ELR (cell line): ENCODE data around the gene HOXA3.

Experiments used
- DNase-seq: peaks from one replicate; pipeline ENCODE4 v3.0.0-alpha.2; 2015; ENCODE audit warnings: low read depth

Gene HOXA3

GRCh38 chr7:27091105-27091504, 61.3 kb downstream of the HOXA3 start:
- no peak for DNase-seq

DNA sequence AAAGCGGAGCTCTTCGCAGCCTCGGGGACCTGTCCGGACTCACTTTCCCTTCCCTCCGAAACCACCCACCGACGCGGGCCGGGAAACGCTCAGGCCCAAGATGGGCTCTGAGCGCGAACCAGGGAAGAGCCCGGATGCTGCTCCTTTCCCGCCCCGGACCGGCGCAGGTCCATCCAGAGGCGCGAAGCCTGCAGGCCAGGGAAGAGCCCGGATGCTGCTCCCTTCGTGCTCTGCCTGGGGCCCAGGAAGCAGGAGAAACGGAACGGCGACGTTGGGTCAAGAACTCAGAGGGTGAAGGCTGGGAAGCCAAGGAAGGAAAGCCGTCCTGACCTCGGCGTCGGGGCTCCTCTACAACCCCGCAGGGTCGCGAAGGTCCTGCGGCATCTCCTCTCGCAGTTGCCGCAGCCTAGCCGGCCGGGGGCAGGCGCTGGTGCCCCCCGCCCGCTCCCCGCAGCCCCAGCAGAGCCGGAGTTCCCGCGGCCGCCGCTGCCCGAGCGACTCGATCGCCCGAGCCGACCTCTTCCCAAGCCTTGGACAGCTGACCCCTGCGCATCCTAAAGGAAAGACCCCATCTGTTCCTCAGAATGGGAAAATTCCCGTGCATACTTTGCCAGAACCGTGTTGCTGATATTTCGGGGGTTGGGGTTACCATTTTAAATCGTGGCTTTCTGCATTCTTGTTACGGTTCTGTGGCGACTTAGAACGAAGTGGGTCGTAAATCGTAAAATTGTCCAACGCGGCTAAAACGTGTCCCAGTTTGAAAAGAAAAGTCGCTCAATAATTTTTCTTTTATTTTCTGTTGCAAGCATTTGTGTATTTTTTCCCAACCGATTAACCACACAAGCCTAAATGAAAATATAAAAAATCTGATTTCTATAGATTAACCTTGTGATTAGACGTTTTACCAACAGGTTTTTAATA, 64.1 kb downstream of the HOXA3 start:
- no peak for DNase-seq

GRCh38 chr7:27083646-27084045, 68.7 kb downstream of the HOXA3 start:
- DNase-seq = no peak

DNA sequence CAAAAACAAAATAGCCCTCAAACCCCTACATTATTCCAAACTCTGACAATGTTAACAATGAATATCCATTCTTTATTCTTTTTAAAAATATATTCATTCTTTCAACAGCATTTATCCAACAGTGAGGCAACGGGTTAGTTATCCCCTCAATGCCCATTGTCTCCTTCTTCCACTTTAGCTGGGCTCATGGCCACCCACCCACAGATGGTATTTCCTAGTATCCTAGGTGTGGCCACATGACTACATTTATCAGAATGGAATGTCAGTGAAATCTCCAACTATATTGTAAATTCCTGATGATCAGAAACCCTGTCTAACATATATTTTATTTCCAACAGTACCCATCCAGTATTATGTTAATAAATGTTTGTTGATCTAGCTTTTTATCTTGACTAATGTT, 70.2 kb downstream of the HOXA3 start:
- peak; percentile 62 for DNase-seq

- peak; percentile 66 for DNase-seq
Measured at GRCh38 chr7:27080844-27081436, 71.4 kb downstream of the HOXA3 start.

DNA sequence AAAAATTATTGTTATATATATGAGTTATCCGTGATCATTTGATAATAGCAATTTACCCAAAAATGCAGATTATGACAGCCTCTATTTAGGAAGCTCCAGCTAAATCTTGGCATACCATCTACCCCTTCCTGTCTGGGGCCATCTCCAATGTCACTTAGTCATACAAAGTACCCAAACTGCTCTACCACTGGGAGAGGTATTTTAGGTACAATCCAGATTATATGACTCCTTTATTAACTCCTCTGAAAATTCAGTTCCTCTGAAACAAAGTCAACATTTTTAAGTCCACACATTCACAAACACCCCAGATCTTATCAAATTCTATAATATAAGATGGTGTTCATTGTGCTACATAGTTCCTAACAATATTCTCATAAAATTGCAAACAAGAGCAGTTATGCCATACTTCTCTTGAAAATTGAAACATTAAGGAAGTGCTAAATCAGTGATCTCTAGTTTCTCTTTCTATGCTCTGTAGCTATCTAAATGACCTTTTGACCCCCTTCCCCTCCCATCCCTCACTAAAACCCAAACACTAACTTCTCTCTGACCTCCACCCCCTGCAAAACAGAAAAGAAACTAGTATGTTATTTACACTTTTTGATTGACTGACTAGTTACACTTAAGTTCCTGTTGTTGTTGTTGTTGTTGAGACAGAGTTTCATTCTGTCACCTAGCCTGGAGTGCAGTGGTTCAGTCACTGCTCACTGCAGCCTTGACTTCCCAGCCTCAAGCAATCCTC, 73.0 kb downstream of the HOXA3 start:
- DNase-seq = no peak

DNA sequence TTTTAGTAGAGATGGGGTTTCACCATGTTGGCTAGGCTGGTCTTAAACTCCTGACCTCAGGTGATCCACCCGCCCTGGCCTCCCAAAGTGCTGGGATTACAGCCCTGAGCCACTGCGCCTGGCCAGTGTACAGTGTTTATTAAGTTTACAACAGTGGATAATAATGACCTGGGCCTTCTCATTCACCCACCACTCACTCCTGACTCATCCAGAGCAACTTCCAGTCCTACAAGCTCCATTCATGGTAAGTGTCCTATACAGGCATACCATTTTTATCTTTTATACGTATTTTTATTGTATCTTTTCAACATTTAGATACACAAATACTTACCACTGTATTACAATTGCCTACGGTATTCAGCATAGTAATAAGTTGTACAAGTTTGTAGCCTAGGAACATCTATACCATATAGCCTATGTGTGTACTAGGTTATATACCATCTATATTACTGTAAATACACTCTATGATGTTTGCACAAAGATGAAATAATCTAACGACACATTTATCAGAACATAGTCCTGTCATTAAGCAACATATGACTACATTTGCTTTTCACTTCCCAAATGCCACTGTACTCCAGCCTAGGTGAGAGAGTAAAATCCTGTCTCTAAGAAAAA, 73.7 kb downstream of the HOXA3 start:
- DNase-seq = peak; percentile 39

GRCh38 chr7:27073076-27073475, 79.3 kb downstream of the HOXA3 start:
- DNase-seq = no peak

GRCh38 chr7:27071622-27072390, 80.6 kb downstream of the HOXA3 start:
- no peak for DNase-seq

GRCh38 chr7:27068259-27068658, 84.1 kb downstream of the HOXA3 start:
- DNase-seq = no peak

- peak; percentile 90 for DNase-seq
Measured at GRCh38 chr7:27066148-27066547, 86.2 kb downstream of the HOXA3 start.

DNA sequence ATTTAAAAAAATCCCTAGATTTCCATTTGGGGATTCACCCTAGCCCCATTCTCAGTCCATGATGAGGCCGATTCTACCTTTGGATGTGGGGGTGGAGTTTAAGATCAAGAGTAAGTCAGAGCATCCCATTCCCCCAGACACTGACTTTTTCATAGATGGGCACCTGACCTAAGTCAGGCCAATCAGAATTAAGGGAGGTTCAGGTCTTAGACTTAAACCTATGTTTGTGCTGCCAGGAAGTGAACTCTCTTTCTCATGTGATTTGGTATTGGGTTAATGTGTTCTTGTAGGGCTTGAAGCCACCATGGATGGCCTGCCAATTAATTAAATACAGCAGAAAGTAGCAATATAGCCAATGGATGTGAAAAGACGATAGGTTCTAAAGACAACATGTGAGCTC, 86.7 kb downstream of the HOXA3 start:
- DNase-seq = no peak

- DNase-seq = no peak
Measured at GRCh38 chr7:27064661-27065060, 87.7 kb downstream of the HOXA3 start.

- DNase-seq = no peak
Measured at GRCh38 chr7:27064159-27064558, 88.2 kb downstream of the HOXA3 start.

GRCh38 chr7:27062946-27063345, 89.4 kb downstream of the HOXA3 start:
- no peak for DNase-seq
